HepG2 (cell line): ENCODE data around the gene TAS1R1. TPM values are rescaled to one million over a fixed set of nuclear protein-coding genes. Genes with fewer than 3 reads are reported as not detected.

Experiments used
- ELF1 ChIP-seq: sonication (generic); formaldehyde crosslinking; IDR thresholded peaks from 2 replicates; pipeline ENCODE4 v1.4.0; 2020; ENCODE audit warnings: missing genetic modification reagents
- SOX5 ChIP-seq: IDR thresholded peaks from 2 replicates; pipeline ENCODE4 v1.6.1; 2016; ENCODE audit warnings: borderline replicate concordance
- ZFP36 ChIP-seq: fragments of 150-350 bp; IDR thresholded peaks from 2 replicates; pipeline ENCODE4 v1.6.1; 2018; ENCODE audit warnings: borderline replicate concordance, low read length, low read depth; ENCODE audit not compliant: partially characterized antibody
- ZFP36L1 ChIP-seq: sonication (generic); formaldehyde crosslinking; IDR thresholded peaks from 2 replicates; pipeline ENCODE4 v1.8.0; 2022; ENCODE audit warnings: mild to moderate bottlenecking, missing genetic modification reagents, moderate library complexity
- ZNF670 ChIP-seq: sonication (generic); formaldehyde crosslinking; IDR thresholded peaks from 2 replicates; pipeline ENCODE4 v1.8.0; 2022; ENCODE audit warnings: mild to moderate bottlenecking, missing genetic modification reagents, borderline replicate concordance
- polyA plus RNA-seq, 8 experiments: library from polyadenylated mRNA; depleted of rRNA in 3 of 8; stranded (reverse) in 7 of 8; unstranded in 1 of 8; fragments of >200 nt; fragmentation: Illumina TruSeq in 4 of 8; extraction: Trizol in 4 of 8; gene quantifications; 2 replicates each; pipeline versions ENCODE4 v1.2.1 to v1.2.3, GENCODE V29; 2011 to 2016; ENCODE audit warnings: low read depth in 4 of 8, missing spikeins in 1 of 8, mixed read lengths in 1 of 8; ENCODE audit not compliant: insufficient read depth in 1 of 8
- total RNA-seq, 5 experiments: library from RNA; depleted of rRNA; stranded (reverse); fragments of >200 nt; fragmentation: Illumina TruSeq; extraction: Trizol; gene quantifications; 2 replicates each; pipeline ENCODE4 v1.2.3, GENCODE V29; 2016; ENCODE audit warnings: low read depth in 1 of 5
- TF ChIP-seq, protein P1 (sequence below): sonication (generic); formaldehyde crosslinking; conservative IDR thresholded peaks from 2 replicates; pipeline ENCODE4 v1.4.0; 2020; ENCODE audit warnings: missing genetic modification reagents
- TF ChIP-seq, protein P2 (sequence below): IDR thresholded peaks from 2 replicates; pipeline ENCODE4 v1.6.1; 2016; ENCODE audit warnings: missing biosample characterization, missing genetic modification reagents, low read depth

The TAS1R1 gene
- total and polyA plus RNA-seq, 2 of the 13 experiments (the other 11 are each of a cell fraction or from before 2014, with no cell fraction given), result 1.4 to 1.6 TPM

- TF ChIP-seq ZNF670 (CRISPR knock-in tag) (0 out of 2 replicates have a peak, but pooled peaks have one; percentile 22), ZFP36 (no peak), ELF1 (peak; percentile 82), ZFP36L1 (CRISPR knock-in tag) (peak; percentile 67; the same call in 1 of the 2 replicates), SOX5 (peak; percentile 57)
- TF ChIP-seq, protein P1, sequence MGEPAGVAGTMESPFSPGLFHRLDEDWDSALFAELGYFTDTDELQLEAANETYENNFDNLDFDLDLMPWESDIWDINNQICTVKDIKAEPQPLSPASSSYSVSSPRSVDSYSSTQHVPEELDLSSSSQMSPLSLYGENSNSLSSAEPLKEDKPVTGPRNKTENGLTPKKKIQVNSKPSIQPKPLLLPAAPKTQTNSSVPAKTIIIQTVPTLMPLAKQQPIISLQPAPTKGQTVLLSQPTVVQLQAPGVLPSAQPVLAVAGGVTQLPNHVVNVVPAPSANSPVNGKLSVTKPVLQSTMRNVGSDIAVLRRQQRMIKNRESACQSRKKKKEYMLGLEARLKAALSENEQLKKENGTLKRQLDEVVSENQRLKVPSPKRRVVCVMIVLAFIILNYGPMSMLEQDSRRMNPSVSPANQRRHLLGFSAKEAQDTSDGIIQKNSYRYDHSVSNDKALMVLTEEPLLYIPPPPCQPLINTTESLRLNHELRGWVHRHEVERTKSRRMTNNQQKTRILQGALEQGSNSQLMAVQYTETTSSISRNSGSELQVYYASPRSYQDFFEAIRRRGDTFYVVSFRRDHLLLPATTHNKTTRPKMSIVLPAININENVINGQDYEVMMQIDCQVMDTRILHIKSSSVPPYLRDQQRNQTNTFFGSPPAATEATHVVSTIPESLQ (CRISPR knock-in tag), result 0 out of 2 replicates have a peak, but pooled peaks have one; percentile 63
- TF ChIP-seq, protein P2, sequence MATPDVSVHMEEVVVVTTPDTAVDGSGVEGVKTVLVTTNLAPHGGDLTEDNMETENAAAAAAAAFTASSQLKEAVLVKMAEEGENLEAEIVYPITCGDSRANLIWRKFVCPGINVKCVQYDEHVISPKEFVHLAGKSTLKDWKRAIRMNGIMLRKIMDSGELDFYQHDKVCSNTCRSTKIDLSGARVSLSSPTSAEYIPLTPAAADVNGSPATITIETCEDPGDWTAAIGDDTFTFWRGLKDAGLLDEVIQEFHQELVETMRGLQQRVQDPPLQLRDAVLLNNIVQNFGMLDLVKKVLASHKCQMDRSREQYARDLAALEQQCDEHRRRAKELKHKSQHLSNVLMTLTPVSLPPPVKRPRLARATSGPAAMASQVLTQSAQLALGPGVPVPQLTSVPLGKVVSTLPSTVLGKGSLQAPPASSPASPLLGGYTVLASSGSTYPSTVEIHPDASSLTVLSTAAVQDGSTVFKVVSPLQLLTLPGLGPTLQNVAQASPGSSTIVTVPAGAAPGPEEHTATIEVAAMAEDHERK (CRISPR knock-in tag), result no peak
These were observed 48.9 kb downstream of the TAS1R1 start (continued) for GRCh38 chr1:6603915-6604558.
